Heart left ventricle (tissue), 16 donors: ENCODE measurements around the gene DHCR7. TPM values are rescaled to one million over a fixed set of nuclear protein-coding genes. Genes with fewer than 3 reads are reported as not detected.

ENCODE experiments used
- ATAC-seq, 4 donors: fragments of 200-7000 bp; cut with Tn5 transposase; one replicate each; pipeline ENCODE4 v1.9.1; 2020 to 2022; ENCODE audit warnings: moderate library complexity in 4 of 4, mild to moderate bottlenecking in 3 of 4, moderate number of reproducible peaks in 1 of 4
- DNase-seq, 5 donors: peaks; one replicate each; pipeline ENCODE4 v3.0.0-alpha.2; 2020
- H3K27ac ChIP-seq, 12 donors: fragments of 200-600 bp; sonication (generic) in 4 of 12; one replicate each; pipeline versions ENCODE4 v1.5.0 to v1.8.0; 2016 to 2022; ENCODE audit warnings: mild to moderate bottlenecking in 2 of 12
- H3K27me3 ChIP-seq, 9 donors: fragments of 200-600 bp; sonication (generic) in 2 of 9; one replicate each; pipeline versions ENCODE4 v1.5.1 to v1.8.0; 2016 to 2022; ENCODE audit warnings: mild to moderate bottlenecking in 3 of 9
- H3K36me3 ChIP-seq, 9 donors: fragments of 200-600 bp; sonication (generic) in 2 of 9; one replicate each; pipeline versions ENCODE4 v1.5.0 to v1.8.0; 2018 to 2022; ENCODE audit warnings: mild to moderate bottlenecking in 2 of 9
- H3K4me1 ChIP-seq, 12 donors: fragments of 200-600 bp; sonication (generic) in 4 of 12; one replicate each; pipeline versions ENCODE4 v1.5.0 to v1.8.0; 2016 to 2022; ENCODE audit warnings: mild to moderate bottlenecking in 3 of 12
- H3K4me3 ChIP-seq, 12 donors: fragments of 200-600 bp; sonication (generic) in 4 of 12; one replicate each; pipeline versions ENCODE4 v1.5.0 to v1.8.0; 2017 to 2022; ENCODE audit warnings: mild to moderate bottlenecking in 9 of 12, moderate library complexity in 4 of 12
- H3K9me3 ChIP-seq, 12 donors: fragments of 200-600 bp; sonication (generic) in 4 of 12; one replicate each; pipeline versions ENCODE4 v1.5.0 to v1.8.0; 2016 to 2022; ENCODE audit warnings: mild to moderate bottlenecking in 1 of 12
- CTCF ChIP-seq, 12 donors: fragments of 200-600 bp; sonication (generic) in 4 of 12; IDR thresholded peaks; one replicate each; pipeline versions ENCODE4 v1.5.0 to v1.8.0; 2018 to 2022; ENCODE audit warnings: antibody characterized with exemption in 12 of 12, mild to moderate bottlenecking in 5 of 12
- POLR2A ChIP-seq, 2 donors: fragments of 450-650 bp; IDR thresholded peaks; one replicate each; pipeline ENCODE4 v1.6.1; 2017; ENCODE audit warnings: antibody characterized with exemption in 2 of 2, mild to moderate bottlenecking in 2 of 2, moderate library complexity in 2 of 2
- WGBS, 4 donors: extraction: QIAGEN DNeasy Blood & Tissue Kit in 2 of 4; methylation state at CpG; one replicate each; pipeline versions ENCODE4 v1.1.5 to v1.1.7; 2013 to 2018; 5-methylcytosine and 5-hydroxymethylcytosine counted together
- intact Hi-C, 10 donors: fragments of 100-400 bp; cut with DNase I; formaldehyde crosslinking; loops; one replicate each; pipeline versions ENCODE4 v1.11.1 to v1.14.2; 2022
- polyA plus RNA-seq, 2 donors: library from polyadenylated mRNA; stranded (reverse); fragments of 200-250 nt; gene quantifications; one replicate each; pipeline ENCODE4 v1.2.3, GENCODE V29; 2013
- total RNA-seq, 9 donors: library from RNA; depleted of rRNA in 2 of 9; stranded (reverse); fragments of >200 nt in 2 of 9; fragmentation: NEBNext Ultra II Directional in 3 of 9; extraction: Animal tissue kit (Norgen Biotek cat#: 25700) in 3 of 9; gene quantifications; one replicate each; pipeline versions ENCODE4 v1.1.0 to v1.2.4, GENCODE V29; 2016 to 2023
- donor health status: ischemic (EF 13 %, LVEDD 7.1; RV severe dilation, severe dysfunction).
- donor health status: healthy with polysubstance abuse.
- donor health status: DM: no; HTN: yes; CAD: no.
- donor health status: DM: no; HTN: no; CAD: no.
- donor health status: ischemic (EF 25% LVEDD 6.9; RV normal size, moderate dysfunction).
- donor health status: ischemic (EF 25% LVEDD 5.7; RV mildly dilated, moderate dysfunction).
- donor health status: healthy.
- donor health status: DM: yes; HTN: yes; CAD: no.
- donor health status: ischemic (EF 35%, LVEDD 5.7; RV mildly dilated, moderate dysfunction).
- donor health status: nonischemic (EF 11% LVEDD 7.7; RV severe dilation, severe dysfunction).
- donor health status: DM: yes; HTN: yes; CAD: no.
- donor health status: PGD.
- donor health status: ischemic (EF 29% LVEDD 5.4; RV normal size, mild dysfunction).
- donor health status: nonischemic (EF 23%, LVEDD 6.1; RV moderate dilation, normal function).

The DHCR7 gene
- total and polyA plus RNA-seq, 11 donors, result 12.6 to 44.5 (median 25.8) TPM

- Histone ChIP-seq H3K27me3 (no peaks in the 10 kb centered on the region), H3K4me3 (no peak overlapping the region), H3K36me3 (peaks cover 0 to 89% (median 52%) of the 10 kb centered on the region in 9 donors), H3K4me1 (peaks cover 0 to 8% (median 0%) of the 10 kb centered on the region in 12 donors), H3K9me3 (no peaks in the 10 kb centered on the region), H3K27ac (no peak overlapping the region)
- ATAC-seq, result peak in 1 of 4 donors; percentile 73
- intact Hi-C loops, result no loop called here
- TF ChIP-seq POLR2A (IDR thresholded peaks at IDR 0.05) (no peak), CTCF (IDR thresholded peaks at IDR 0.05) (no peak)
- WGBS, 4 donors, result 64 to 80% (median 74%) methylated on average over 15 of the region's 15 CpGs
- peak in 1 of 5 donors; percentile 22 for DNase-seq
Measured at GRCh38 chr11:71489311-71490043, 41.3 kb upstream of the DHCR7 start.

DNA sequence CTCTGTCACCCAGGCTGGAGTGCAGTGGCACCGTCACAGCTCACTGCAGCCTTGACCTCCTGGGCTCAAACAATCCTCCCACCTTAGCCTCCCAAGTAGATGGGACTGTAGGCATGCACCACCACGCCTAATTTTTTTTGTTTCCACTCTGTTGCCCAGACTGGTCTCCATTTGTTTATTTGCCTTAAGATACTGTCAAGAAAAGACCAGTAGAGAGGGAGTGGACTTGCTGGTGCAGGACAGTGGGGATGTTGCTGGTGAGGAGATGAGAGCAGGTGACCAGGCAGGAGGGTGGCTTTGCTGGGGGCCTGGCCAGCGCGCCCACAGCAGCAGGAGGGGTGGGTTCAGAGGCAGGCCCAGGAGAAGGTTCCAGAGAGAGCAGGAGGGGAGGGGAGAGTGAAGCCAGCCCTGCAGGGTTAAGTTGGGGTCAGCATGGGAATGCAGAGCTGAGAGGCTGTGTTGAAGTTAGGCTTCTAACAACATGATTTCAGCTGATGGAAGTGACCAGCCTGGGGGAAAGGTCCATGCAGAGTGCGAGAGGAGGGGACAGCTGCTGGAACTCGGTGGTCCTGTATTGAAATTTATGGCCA, 40.6 kb upstream of the DHCR7 start:
- Histone ChIP-seq H3K36me3 (peaks cover 0 to 89% (median 52%) of the 10 kb centered on the region in 9 donors), H3K9me3 (no peaks in the 10 kb centered on the region), H3K4me3 (no peak overlapping the region), H3K27me3 (no peaks in the 10 kb centered on the region), H3K27ac (no peak overlapping the region), H3K4me1 (peaks cover 0 to 8% (median 0%) of the 10 kb centered on the region in 12 donors)
- WGBS, 4 donors, result 74 to 87% (median 83%) methylated on average over 6 of the region's 6 CpGs
- no peak for TF ChIP-seq POLR2A (IDR thresholded peaks at IDR 0.05)
- no peak for TF ChIP-seq CTCF (IDR thresholded peaks at IDR 0.05)
- intact Hi-C loops, result no loop called here
- peak in 1 of 5 donors; percentile 13 for DNase-seq
- no peak for ATAC-seq

DNA sequence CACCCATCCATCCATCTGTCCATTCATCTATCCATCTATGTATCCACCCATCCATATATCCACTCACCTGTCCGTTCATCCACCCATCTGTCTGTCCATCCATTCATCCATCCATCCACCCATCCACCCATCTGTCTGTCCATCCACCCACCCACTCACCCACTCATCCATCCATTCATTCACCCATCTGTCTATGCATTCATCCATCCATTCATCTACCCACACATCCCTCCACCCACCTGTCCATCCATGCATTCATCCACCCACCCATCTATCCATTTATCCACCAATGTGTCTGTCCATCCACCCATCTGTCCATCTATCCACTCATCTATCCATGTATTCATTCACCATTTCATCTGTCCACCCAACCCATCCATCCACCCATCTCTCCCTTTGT, 38.1 kb upstream of the DHCR7 start:
- H3K36me3 ChIP-seq, result peaks cover 0 to 85% (median 52%) of the 10 kb centered on the region in 9 donors
- WGBS, 4 donors, result 94 to 100% (median 98%) methylated on average over 1 of the region's 1 CpG
- peaks cover 0 to 8% (median 0%) of the 10 kb centered on the region in 12 donors for H3K4me1 ChIP-seq
- H3K4me3 ChIP-seq, result no peak overlapping the region
- TF ChIP-seq POLR2A (IDR thresholded peaks at IDR 0.05) (no peak), CTCF (IDR thresholded peaks at IDR 0.05) (no peak)
- no peaks in the 10 kb centered on the region for H3K9me3 ChIP-seq
- no peak for DNase-seq
- intact Hi-C loops, result no loop called here
- no peaks in the 10 kb centered on the region for H3K27me3 ChIP-seq
- H3K27ac ChIP-seq, result no peak overlapping the region
- ATAC-seq, result no peak

- H3K4me3 ChIP-seq, result no peak overlapping the region
- DNase-seq (no peak), ATAC-seq (no peak)
- no peak for TF ChIP-seq CTCF (IDR thresholded peaks at IDR 0.05)
- no peak for TF ChIP-seq POLR2A (IDR thresholded peaks at IDR 0.05)
- WGBS, 4 donors, result 96 to 97% (median 97%) methylated on average over 18 of the region's 18 CpGs
- no peak overlapping the region for H3K27ac ChIP-seq
- H3K4me1 ChIP-seq, result peaks cover 0 to 8% (median 0%) of the 10 kb centered on the region in 12 donors
- peaks cover 0 to 85% (median 53%) of the 10 kb centered on the region in 9 donors for H3K36me3 ChIP-seq
- H3K9me3 ChIP-seq, result no peaks in the 10 kb centered on the region
- intact Hi-C loops, result no loop called here
- no peaks in the 10 kb centered on the region for H3K27me3 ChIP-seq
Measured at GRCh38 chr11:71485466-71485865, 37.3 kb upstream of the DHCR7 start.
